Panc1 (cell line): ENCODE data around the gene RB1. TPM values are rescaled to one million over a fixed set of nuclear protein-coding genes. Genes with fewer than 3 reads are reported as not detected.

Source experiments
- ATAC-seq: fragments of 200-7000 bp; cut with Tn5 transposase; 2 replicates; pipeline ENCODE4 v1.9.1; 2020; ENCODE audit warnings: mild to moderate bottlenecking, moderate library complexity
- BruUV-seq: library from RNA; stranded (reverse); fragments of 400-500 nt; replicated peaks from 2 replicates; lab custom pipeline; 2021; lab: Mats Ljungman, UMichigan
- CTCF ChIA-PET: fragments of 300-600 bp; sonication (Branson Sonifier 250); formaldehyde crosslinking; loops from one replicate; lab custom pipeline; 2022; ENCODE audit warnings: antibody characterized with exemption; lab: Charles Lee
- POLR2A ChIA-PET: fragments of 300-600 bp; sonication (Branson Sonifier 250); formaldehyde crosslinking; loops from one replicate; lab custom pipeline; 2022; ENCODE audit warnings: antibody characterized with exemption; lab: Charles Lee
- DNase-seq: peaks from one replicate; pipeline ENCODE4 v3.0.0-alpha.2; 2010; ENCODE audit warnings: low read depth, low spot score
- H3K27ac ChIP-seq: 2 replicates; pipeline ENCODE4 v1.5.1; 2011; ENCODE audit warnings: mild to moderate bottlenecking, low read length, inconsistent platforms
- H3K27me3 ChIP-seq: fragments of 200-500 bp; sonication (Bioruptor generic); 2 replicates; pipeline ENCODE4 v1.6.0; 2014; ENCODE audit warnings: low read length, inconsistent platforms; ENCODE audit not compliant: control insufficient read depth, insufficient read depth
- H3K36me3 ChIP-seq: fragments of 200-500 bp; sonication (Bioruptor generic); 2 replicates; pipeline ENCODE4 v1.5.1; 2014; ENCODE audit warnings: inconsistent platforms, mild to moderate bottlenecking, low read length, moderate library complexity; ENCODE audit not compliant: control insufficient read depth, insufficient read depth
- H3K4me1 ChIP-seq: 2 replicates; pipeline ENCODE4 v1.5.1; 2011; ENCODE audit warnings: inconsistent platforms, mild to moderate bottlenecking, low read length, moderate library complexity; ENCODE audit not compliant: control insufficient read depth, insufficient read depth
- H3K4me3 ChIP-seq, 2 experiments: 2 replicates each; pipeline ENCODE4 v1.5.1; 2011 to 2012; ENCODE audit warnings: low read depth in 2 of 2, low read length in 2 of 2, mild to moderate bottlenecking in 2 of 2, inconsistent platforms in 1 of 2, moderate library complexity in 1 of 2
- H3K9me3 ChIP-seq: fragments of 200-500 bp; sonication (Bioruptor generic); 2 replicates; pipeline ENCODE4 v1.5.1; 2014; ENCODE audit warnings: low read depth, mild to moderate bottlenecking, inconsistent platforms, low read length, moderate library complexity; ENCODE audit not compliant: control insufficient read depth, insufficient read depth
- CTCF ChIP-seq: fragments of 450-650 bp; IDR thresholded peaks from 2 replicates; pipeline ENCODE4 v1.5.1; 2017; ENCODE audit warnings: mild to moderate bottlenecking
- POLR2AphosphoS5 ChIP-seq: IDR thresholded peaks from 2 replicates; pipeline ENCODE4 v1.6.1; 2012; ENCODE audit warnings: mild to moderate bottlenecking, low read depth, low read length, moderate library complexity
- REST ChIP-seq, 2 experiments: IDR thresholded peaks; 2 replicates each; pipeline ENCODE4 v1.6.1; 2011 to 2012; ENCODE audit warnings: low read depth in 2 of 2, control low read depth in 1 of 2, low read length in 1 of 2, mild to moderate bottlenecking in 1 of 2, moderate library complexity in 1 of 2; ENCODE audit not compliant: insufficient read depth in 1 of 2
- SIN3A ChIP-seq: IDR thresholded peaks from 2 replicates; pipeline ENCODE4 v1.6.1; 2012; ENCODE audit warnings: low read depth, mild to moderate bottlenecking, low read length, moderate library complexity, borderline replicate concordance; ENCODE audit not compliant: insufficient read depth
- TCF7L2 ChIP-seq: IDR thresholded peaks from 2 replicates; pipeline ENCODE4 v1.6.1; 2011; ENCODE audit warnings: mild to moderate bottlenecking, low read depth, low read length, inconsistent platforms
- in situ Hi-C: cut with HindIII; loops from 2 replicates; pipeline ENCODE4 v1.10.0; 2016; ENCODE audit warnings: low sequenced_read_pairs, low pct_unique_long_range_greater_than_20kb
- intact Hi-C: fragments of 100-400 bp; cut with micrococcal nuclease; formaldehyde crosslinking; loops from one replicate; pipeline ENCODE4 v1.10.0; 2022; ENCODE audit not compliant: unreplicated experiment
- total RNA-seq: library from RNA; stranded (reverse); gene quantifications from one replicate; pipeline ENCODE4 v1.2.1, GENCODE V29; 2021; ENCODE audit not compliant: unreplicated experiment

The RB1 gene
- total RNA-seq, 1 experiment from 2014 or later = 36.0 TPM

- in situ Hi-C loops (no loop called here), intact Hi-C loops (no loop called here)
- no peaks in the 10 kb centered on the region for H3K27me3 ChIP-seq
- H3K36me3 ChIP-seq = no peaks in the 10 kb centered on the region; the same call in 1 of the 2 replicates
- TF ChIP-seq TCF7L2 (no peak), POLR2AphosphoS5 (no peak), REST (IDR thresholded peaks at IDR 0.05; ENCODE audit: insufficient read depth in 1 of 2, low read depth in 2 of 2, low read length in 1 of 2) (no peak), CTCF (no peak), SIN3A (no peak)
- DNase-seq (no peak), ATAC-seq (no peak)
- H3K27ac ChIP-seq = no peak overlapping the region
- no peak overlapping the region for H3K4me3 ChIP-seq
- CTCF ChIA-PET = no interaction called here
- no peaks in the 10 kb centered on the region for H3K9me3 ChIP-seq
- no peaks in the 10 kb centered on the region for H3K4me1 ChIP-seq
- no TSS peak for BruUV-seq
- POLR2A ChIA-PET = interaction anchor here (0.6 kb wide), 1 partner anchor 135 kb away, joined by 4 read pairs; no protein-coding TSS in a partner anchor
These were observed 140.1 kb downstream of the RB1 start for GRCh38 chr13:48443442-48444208.

- Histone ChIP-seq H3K9me3 (no peaks in the 10 kb centered on the region), H3K36me3 (no peaks in the 10 kb centered on the region; the same call in 1 of the 2 replicates), H3K27me3 (no peaks in the 10 kb centered on the region), H3K4me1 (no peaks in the 10 kb centered on the region), H3K4me3 (no peak overlapping the region), H3K27ac (no peak overlapping the region)
- in situ Hi-C loops (no loop called here), intact Hi-C loops (no loop called here)
- TF ChIP-seq REST (IDR thresholded peaks at IDR 0.05; ENCODE audit: insufficient read depth in 1 of 2, low read depth in 2 of 2, low read length in 1 of 2) = no peak
- TF ChIP-seq POLR2AphosphoS5 = no peak
- no peak for TF ChIP-seq SIN3A
- TF ChIP-seq TCF7L2 = no peak
- no peak for TF ChIP-seq CTCF
- no TSS peak for BruUV-seq
- ATAC-seq (no peak), DNase-seq (no peak)
- CTCF ChIA-PET = no interaction called here
- POLR2A ChIA-PET = no interaction called here
These were observed 142.9 kb downstream of the RB1 start for GRCh38 chr13:48446464-48446863.
